CD4-positive, alpha-beta T cell treated with Interleukin-10 for 1 hour (primary cell): Measurements from ENCODE around the gene TMPRSS11B.
"Not testable (repeated sequence)": the region's sequence is repeated elsewhere in the genome, so short reads cannot be mapped to it uniquely, and the experiment has no call there.

Source experiments
- DNase-seq: peaks from one replicate; pipeline ENCODE4 v3.0.0-alpha.2; 2020

TMPRSS11B gene, protein sequence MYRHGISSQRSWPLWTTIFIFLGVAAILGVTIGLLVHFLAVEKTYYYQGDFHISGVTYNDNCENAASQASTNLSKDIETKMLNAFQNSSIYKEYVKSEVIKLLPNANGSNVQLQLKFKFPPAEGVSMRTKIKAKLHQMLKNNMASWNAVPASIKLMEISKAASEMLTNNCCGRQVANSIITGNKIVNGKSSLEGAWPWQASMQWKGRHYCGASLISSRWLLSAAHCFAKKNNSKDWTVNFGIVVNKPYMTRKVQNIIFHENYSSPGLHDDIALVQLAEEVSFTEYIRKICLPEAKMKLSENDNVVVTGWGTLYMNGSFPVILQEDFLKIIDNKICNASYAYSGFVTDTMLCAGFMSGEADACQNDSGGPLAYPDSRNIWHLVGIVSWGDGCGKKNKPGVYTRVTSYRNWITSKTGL

DNA sequence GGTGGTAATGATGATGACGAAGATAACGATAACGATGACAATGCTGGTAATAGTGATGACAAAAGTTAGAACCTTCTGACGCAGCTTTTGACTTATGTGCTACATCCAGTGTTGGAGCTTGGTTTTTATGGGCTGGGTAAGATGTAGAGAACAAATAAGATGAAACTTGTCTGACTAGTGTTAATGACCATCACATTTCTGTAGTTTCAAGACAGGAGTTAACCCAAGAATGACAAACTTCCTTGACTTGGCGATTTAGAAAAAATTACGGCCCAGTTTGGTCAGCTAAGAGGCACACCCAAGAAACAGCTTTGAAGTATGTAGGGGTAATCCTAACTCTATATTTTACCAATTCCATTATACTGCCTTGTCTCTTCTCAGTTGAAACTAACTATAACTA is at the start of gene TMPRSS11B:
Gene TMPRSS11B, minus strand, starts transcription at position 101 of the 400 bp plus-strand sequence. CDS start 136 bp downstream, outside the sequence.
- DNase-seq, result no peak

DNA sequence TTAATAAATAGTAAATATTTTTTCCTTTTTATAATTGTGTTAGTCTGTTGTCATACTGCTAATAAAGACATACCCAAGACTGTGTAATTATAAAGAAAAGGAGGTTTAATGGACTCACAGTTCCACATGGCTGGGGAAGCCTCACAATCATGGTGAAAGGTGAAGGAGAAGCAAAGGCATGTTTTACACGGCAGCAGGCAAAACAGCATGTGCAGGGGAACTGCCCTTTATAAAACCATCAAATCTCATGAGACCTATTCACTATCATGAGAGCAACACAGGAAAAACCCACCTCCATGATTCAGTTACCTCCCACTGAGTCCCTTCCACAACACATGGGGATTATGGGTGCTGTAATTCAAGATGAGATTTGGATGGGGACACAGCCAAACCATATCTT is 45.8 kb upstream of the TMPRSS11B start:
- DNase-seq, result no peak

DNA sequence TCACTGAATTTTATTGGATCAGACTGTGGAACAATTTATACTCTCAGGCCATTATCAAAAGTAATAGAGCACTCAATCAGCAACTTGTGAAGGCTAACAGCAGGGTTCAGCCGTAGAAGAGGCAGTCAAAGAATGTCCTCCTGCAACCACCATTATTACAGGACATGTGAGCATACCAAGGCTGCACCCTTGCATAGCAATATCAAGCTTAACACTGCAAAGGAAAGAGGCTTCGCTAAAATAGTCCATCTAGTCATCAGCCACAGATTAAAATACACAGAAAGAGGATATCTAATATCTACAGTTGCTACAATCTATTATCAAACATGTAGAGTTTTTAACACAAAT is 42.9 kb upstream of the TMPRSS11B start:
- DNase-seq, result no peak

DNA sequence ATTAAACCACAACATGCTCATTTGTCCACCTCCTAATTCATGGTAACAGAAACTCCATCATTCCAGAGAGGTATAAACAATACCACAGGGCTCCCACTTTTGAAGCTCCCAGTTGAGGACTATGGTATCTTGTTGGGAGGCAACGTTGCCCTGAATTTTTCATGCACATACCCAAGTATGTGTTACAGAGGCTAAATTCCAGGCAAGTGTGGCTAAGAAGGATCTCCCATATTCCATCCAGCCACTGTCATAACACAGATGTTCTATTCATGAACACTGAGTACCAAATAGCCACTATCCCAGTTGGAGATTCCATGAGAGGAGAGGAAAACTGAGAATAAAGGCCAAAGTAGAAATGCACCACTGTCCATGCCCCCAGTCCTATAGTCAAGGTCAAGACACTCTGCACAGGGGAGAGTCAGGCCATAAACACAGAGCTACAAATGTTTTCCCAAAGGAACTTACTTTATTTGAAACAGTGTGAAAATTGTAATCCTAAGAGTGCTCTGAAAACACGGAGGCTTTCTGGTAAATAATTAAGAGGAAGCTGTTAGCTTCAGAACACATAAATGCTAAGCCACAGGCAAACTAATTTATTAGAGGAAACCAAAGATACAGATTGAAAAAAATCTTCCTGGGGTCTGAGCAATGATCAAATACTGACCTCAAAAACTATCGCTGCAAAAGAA is 42.4 kb upstream of the TMPRSS11B start:
- DNase-seq, result no peak

DNA sequence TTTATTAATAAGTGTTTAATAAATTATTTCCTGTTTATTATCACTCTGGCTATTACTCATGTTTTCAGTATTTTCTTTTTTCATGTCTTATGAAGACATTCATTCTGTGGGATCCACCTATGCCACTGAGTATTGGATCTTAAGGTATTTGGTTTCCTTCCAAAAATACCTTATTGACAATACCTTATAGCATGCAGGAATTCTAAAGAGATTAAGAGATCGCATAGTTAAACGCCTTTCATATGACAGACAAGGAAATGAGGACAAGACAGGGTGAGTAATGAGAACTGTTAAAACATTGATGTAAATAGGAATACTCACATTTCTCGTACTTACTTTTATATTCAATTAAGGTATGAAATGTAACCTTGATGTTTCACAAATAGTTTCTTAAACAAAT is 38.2 kb upstream of the TMPRSS11B start:
- DNase-seq, result no peak

DNA sequence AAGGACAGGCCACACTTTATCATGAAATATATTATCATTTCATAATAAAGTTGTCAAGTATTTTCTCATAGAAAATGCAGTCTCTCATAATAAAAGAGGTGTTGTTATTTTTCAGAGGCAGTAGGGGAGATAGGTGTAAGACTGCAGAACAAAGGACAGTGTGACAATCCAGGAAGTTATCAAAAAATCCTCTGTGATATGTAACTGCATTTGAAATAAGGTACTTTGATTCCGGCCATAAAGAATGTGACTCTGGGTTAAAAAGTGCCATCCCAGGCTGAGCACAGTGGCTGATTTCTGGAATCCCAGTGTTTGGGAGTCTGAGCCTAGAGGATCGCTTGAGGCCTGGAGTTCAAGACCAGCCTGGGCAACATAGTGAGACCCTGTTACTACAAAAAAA is 37.6 kb upstream of the TMPRSS11B start:
- DNase-seq, result no peak

DNA sequence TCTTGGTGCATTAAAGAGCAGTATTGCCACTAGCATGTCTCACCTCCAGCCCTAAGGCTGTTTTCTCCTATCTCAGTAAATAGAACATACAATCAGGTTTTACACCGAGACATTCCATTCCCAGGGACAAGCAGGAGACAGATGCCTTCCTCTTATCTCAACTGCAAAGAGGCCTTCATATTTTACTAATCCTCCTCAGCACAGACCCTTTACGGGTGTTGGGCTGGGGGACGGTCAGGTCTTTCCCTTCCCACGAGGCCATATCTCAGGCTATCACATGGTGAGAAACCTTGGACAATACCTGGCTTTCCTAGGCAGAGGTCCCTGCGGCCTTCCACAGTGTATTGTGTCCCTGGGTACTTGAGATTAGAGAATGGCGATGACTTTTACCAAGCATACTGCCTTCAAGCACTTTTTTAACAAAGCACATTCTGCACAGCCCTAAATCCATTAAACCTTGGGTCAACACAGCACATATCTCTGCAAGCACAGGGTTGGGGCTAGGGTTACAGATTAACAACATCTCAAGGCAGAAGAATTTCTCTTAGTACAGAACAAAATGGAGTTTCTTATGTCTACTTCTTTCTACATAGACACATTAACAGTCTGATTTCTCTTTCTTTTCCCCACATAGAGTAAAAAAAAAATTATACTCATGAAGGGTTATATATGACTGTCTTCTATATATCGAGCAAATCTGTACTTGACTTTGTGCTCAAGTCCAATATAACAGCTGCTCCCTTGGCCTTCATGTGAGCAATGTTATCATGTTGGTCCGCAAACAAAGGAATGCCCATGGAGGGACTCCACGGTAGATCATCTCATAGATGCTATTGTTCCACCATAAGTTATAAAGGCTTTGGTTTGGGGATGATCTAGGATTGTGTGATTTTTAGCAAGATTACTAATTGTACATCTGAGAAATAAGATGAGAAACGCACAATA is 36.6 kb upstream of the TMPRSS11B start:
- DNase-seq, result not testable (repeated sequence)

DNA sequence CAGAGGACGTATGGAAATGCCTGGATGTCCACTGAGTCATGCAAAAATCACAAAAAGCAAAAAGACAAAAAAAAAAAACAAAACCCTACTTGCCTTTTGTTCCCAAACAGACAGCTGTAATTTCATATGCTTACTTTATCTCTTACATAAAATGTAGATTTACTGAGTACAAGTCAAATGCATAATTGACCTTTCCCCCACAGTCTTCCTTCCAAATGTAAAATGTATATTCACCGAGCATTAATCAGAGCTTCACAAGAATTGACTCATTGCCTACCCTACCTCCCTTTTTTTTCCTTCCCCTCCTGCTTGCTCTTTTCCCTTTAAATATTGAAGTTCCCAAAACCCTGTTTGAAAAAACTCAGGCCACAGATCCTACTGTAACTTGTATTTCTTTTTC is 32.5 kb upstream of the TMPRSS11B start:
- DNase-seq, result no peak

DNA sequence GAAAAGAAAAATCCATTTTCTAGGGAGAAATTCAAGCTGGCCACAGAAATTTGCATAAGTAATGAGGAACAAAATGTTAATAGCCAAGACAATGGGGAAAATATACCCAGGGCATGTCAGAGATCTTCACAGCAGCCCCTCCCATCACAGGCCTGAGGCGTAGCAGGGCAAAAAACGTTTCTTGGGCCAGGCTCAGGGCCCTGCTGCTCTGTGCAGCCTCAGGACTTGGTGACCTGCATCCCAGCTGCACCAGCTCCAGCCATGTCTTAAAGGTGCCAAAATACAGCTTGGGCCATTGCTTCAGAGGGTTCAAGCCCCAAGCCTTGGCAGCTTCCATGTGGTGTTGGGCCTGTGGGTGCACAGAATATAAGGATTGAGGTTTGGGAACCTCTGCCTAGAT is 32.1 kb upstream of the TMPRSS11B start:
- DNase-seq, result no peak

DNA sequence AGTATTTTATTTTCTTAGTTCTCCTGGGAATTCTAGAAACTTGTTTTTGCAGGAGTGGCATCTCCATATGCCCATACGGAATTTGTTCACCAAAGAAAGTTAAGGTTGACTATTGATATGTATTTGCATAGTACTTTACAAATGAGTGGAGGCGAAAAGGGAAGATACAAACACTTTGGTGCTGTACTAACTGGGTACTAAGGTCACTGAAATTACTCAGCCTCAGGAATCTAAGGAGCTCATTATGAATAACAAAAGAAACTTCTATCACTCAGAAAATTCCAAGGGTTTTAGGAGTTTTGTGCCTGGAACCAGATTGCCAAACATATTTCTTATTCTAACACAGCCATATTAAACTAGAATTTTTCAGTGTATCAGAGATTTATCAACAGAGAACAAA is 27.4 kb upstream of the TMPRSS11B start:
- no peak for DNase-seq

DNA sequence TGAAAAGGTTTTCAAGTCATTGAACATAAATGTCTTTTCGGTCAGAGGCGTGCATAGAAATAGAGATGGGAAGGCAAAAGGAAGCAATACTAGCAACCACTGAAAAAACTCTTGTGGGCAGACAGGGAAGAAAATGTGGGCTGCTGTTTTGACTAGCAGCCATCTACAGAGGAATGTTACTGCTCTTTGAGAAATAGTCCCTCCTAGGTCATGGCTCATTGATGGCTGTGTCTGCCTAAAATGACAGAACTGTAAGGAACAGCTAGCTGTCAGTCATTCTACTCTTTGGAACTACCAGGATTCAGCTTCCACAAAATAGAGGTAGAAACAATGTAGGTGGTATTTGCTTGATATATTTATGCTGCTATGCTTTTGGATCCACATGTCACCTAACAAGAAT is 26.9 kb upstream of the TMPRSS11B start:
- no peak for DNase-seq

DNA sequence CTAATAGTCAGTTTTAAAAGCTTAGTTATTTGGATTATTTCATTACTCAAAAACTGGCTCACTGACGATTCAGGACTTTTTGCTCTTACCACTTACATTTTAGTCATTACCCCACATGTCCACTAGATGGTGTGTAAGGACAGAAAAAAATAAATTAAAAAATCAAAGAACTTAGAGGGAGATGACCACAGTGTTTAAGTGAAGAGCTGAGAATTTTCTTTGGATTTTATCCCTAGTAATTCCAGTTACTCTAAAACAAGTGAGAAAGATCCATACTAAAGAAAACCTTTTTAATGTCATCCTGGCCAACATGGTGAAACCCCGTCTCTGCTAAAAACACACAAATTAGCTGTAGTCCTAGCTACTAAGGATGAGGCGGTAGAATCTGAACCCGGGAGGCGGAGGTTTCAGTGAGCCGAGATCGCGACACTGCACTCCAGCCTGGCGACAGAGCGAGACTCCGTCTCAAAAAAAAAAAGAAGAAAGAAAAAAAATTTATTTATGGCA is 26.4 kb upstream of the TMPRSS11B start:
- peak; percentile 56 for DNase-seq

DNA sequence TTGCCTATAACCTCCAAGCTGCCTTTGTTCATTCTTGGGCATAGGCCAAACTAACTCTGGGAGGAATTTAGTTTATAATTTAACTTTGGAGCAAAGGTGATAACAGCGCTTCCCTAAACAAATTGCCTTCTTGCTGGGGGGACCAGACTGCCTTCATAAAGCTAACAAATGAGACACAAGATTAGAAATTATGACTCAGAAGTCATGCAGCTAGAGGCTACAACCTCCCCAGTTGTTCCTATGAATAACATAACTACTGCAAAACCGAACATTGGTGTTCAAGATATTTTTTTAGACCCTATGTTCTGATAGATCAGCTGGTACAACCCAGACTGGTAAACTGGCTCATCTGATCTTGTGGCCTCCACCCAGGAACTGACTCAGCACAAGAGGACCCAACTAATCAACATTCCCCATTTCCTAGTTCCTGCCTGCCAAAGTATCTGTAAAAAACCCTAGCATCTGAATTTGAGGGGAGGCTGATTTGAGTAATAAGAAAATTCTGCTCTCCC is 22.0 kb upstream of the TMPRSS11B start:
- DNase-seq, result no peak

DNA sequence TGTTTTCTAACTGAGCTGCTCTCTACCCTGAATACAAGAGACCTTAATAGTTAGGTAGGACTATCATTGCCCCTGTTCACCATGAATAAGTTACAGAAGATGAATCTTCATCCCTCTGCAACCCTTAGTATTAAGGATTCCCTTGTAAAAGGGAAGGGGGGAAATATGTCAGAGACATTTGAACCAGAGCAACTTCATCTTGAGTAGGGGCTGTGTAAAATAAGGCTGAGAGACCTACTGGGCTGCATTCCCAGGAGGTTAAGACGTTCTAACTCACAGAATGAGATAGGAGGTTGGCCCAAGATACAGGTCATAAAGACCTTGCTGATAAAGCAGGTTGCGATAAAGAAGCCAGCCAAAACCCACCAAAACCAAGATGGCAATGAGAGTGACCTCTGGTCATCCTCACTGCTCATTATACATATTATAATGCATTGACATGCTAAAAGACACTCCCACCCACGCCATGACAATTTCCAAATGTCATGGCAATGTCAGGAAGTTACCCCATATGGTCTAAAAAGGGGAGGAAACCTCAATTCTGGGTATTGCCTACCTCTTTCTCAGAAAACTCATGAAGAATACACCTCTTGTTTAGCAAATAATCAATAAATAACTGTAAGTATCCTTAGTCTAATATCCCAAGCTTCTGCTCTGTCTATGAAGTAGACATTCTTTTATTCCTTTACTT is 19.5 kb upstream of the TMPRSS11B start:
- no peak for DNase-seq

DNA sequence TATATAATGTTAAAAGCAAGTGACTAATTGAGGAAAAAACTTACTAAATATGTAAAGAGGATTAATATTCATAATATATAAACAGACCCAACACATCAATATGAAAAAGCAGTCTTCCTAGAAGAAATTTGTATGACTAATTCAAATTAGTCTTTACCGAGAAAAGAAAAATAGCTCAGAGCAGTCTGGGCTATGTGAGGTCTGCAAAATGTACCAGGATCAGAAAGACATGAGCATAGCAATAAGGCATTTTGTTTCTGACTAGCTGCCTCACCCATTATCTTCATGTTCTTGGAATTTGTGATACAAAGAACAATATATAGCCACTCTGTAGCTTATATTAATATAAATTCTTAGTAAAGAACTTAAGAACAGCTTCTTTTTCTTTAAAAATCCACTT is 13.7 kb upstream of the TMPRSS11B start:
- DNase-seq, result no peak

DNA sequence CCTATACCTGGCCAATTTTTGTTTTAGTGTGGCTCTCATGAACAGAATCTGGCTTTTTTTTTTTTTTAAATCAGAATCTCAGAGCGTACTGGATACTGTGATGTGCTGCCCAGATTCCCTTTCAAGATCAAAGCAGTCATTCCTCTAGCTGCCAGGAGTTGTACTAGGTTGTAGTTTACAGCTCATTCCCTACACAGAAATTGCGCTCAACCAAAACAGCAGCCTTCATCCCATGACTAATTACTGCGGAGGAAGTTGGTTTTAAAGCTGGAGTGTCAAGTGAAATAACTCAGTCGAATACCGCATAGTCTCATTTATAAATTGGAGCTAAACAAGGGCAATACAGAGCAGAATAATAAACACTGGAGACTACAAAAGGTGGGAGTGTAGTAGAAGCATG is 12.2 kb upstream of the TMPRSS11B start:
- DNase-seq, result no peak

DNA sequence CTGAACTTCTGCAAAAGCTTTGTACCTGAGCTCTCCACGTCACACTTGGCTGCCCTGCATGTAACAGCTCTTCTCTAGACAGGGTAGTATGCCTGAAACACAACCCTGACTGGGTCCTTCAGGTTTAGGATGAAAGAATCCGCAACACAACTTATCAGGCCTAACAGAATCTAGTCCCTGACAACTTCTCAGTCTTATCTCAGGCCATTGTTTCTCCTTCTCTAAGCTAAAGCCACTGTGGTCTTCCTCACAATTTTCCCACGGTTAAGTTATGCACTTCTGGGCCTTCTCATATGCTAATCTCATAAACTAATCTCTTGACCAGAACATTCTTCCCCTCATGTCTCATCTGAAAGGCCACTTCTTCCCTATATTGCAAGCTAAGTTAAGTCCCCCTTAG is 10.8 kb upstream of the TMPRSS11B start:
- DNase-seq, result no peak

DNA sequence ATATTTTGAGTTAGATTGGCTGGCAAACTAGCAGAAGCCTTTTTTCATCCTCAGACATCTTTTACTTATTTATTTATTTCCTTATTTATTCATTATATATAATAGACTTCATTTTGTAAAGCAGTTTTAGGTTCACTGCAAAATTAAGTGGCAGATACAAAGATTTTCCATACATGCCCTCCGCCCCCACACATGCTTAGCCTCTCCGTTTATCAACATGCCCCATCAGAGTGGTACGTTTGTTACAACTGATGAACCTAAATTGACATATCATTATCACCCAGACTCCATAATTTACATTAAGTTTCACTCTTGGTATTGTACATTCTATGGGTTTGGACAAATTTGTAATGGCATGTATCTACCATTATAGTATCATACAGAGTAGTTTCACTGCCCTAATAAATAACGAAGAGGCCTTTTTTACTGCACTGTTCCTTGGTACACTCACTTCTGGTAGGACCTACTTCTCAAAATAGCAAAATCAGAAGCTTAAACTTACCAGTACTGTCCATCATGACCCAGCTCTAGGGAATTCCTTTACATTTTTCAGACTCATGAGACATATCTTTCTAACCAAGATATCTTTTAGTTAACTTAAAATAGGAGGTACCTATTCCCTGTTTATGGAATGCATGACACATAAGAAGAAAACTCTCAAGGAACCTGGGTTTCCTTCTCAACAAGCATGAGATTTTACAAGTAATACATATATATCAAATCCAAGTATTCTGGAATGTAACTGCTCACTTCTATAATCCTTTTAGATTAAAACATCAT is 4.8 kb upstream of the TMPRSS11B start:
- no peak for DNase-seq

DNA sequence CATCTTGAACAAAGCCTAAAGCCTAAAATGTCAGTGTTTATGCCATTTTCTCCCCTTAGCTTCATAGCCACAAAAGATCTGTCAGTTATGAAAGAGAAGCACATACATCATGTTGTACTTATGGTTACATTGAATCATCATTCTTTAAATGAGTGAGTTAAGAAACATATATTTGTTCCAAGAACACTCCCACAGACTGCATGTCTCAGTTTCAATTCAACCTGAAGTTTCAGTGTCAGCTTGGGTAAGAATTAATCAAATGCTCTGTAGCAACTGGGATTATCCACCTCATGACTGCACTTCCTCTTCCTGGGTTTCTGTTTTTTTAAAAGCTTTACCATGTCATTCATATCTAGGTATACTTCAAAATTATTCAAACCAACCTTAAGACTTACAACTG is 3.9 kb upstream of the TMPRSS11B start:
- DNase-seq, result no peak

DNA sequence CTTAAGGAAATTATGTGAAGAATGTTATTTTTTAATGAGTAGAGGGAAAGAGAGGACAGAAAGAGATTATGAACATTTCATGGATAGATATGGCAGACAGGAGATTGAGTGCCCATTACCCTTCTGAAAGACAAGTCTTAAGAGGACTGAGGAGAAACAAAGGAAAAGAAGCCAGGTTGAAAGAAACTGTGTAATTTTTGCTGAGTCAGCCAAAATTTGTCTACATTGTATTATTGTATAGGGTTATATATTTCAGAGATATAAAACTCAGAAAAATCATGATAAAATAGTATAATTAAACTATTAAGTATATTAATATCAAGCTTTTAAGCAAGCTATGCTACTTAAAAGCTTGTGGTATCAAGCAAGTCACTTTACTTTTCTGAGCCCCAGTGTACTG is 4.9 kb downstream of the TMPRSS11B start:
- DNase-seq, result no peak

DNA sequence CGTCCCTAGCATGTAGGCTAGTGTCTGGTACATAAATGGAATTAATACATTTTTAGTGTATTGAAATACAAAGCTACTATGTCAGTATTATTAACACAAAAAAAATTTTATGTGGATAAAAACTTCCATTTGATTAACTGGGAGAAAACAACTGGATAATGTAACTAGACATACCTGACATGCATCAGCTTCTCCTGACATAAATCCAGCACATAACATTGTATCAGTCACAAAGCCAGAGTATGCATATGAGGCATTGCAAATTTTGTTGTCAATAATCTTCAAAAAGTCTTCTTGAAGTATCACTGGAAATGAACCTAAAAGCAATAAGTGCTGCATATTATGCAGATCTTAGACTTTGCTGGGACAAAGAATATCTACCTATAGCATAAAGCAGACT is 16.9 kb downstream of the TMPRSS11B start:
- DNase-seq, result no peak

DNA sequence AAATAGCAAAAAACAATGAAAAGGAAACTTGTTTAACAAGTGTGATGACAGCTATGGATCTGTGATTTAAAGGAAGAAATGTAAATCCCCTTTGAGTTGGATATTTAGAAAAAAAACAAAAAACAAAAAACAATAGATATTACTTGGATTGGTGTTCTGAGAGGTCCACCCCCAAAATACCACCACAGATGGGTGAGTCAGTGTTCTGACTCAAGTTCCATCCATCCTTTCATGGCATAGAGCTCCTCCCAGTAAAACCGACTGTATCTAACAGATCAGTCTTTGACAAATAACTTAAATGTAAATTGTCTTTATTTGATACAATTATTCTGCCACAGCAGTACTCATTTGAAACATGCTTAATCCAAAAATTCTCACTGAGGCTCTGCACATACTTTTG is 27.4 kb downstream of the TMPRSS11B start:
- no peak for DNase-seq
